ENCODE measurements around the gene KIAA1671.
A peak's percentile ranks its signal among the peaks of the same experiment; 100 is the strongest.
"Not testable (repeated sequence)": the region's sequence is repeated elsewhere in the genome, so short reads cannot be mapped to it uniquely, and the experiment has no call there.

The KIAA1671 gene

GRCh38 chr22:25213221-25213620, 260.7 kb downstream of the KIAA1671 start:
- no peaks in the 10 kb centered on the region for H3K9me3 ChIP-seq (ENCODE audit: control insufficient read depth, insufficient read depth, low read length)
- H3K27me3 ChIP-seq (ENCODE audit: control insufficient read depth, insufficient read depth, low read length): no peaks in the 10 kb centered on the region
- H3K9ac ChIP-seq (ENCODE audit: low read depth, low read length): no peak overlapping the region
- no peak overlapping the region for H3K4me3 ChIP-seq (ENCODE audit: low read depth, low read length)
- no peaks in the 10 kb centered on the region for H3K36me3 ChIP-seq (ENCODE audit: control insufficient read depth, insufficient read depth, low read length)
- no peaks in the 10 kb centered on the region for H3K4me1 ChIP-seq (ENCODE audit: control insufficient read depth, insufficient read depth, low read length)

GRCh38 chr22:25216230-25216629, 263.7 kb downstream of the KIAA1671 start:
- Histone ChIP-seq H3K9ac (ENCODE audit: low read depth, low read length) (no peak overlapping the region), H3K9me3 (ENCODE audit: control insufficient read depth, insufficient read depth, low read length) (no peaks in the 10 kb centered on the region), H3K4me3 (ENCODE audit: low read depth, low read length) (no peak overlapping the region), H3K27me3 (ENCODE audit: control insufficient read depth, insufficient read depth, low read length) (no peaks in the 10 kb centered on the region), H3K36me3 (ENCODE audit: control insufficient read depth, insufficient read depth, low read length) (no peaks in the 10 kb centered on the region), H3K4me1 (ENCODE audit: control insufficient read depth, insufficient read depth, low read length) (no peaks in the 10 kb centered on the region)

- Histone ChIP-seq H3K9me3 (ENCODE audit: control insufficient read depth, insufficient read depth, low read length) (no peaks in the 10 kb centered on the region), H3K9ac (ENCODE audit: low read depth, low read length) (no peak within 1 kb of the TSS), H3K4me1 (ENCODE audit: control insufficient read depth, insufficient read depth, low read length) (no peaks in the 10 kb centered on the region), H3K27me3 (ENCODE audit: control insufficient read depth, insufficient read depth, low read length) (no peaks in the 10 kb centered on the region), H3K36me3 (ENCODE audit: control insufficient read depth, insufficient read depth, low read length) (no peaks in the 10 kb centered on the region), H3K4me3 (ENCODE audit: low read depth, low read length) (no peak within 1 kb of the TSS)
Observed at GRCh38 chr22:25219211-25219689, 266.7 kb downstream of the KIAA1671 start, which contains the start of gene CRYBB2. CRYBB2 (plus strand) TSS chr22:25219639; CDS start chr22:25221430, 1,791 bp downstream.

DNA sequence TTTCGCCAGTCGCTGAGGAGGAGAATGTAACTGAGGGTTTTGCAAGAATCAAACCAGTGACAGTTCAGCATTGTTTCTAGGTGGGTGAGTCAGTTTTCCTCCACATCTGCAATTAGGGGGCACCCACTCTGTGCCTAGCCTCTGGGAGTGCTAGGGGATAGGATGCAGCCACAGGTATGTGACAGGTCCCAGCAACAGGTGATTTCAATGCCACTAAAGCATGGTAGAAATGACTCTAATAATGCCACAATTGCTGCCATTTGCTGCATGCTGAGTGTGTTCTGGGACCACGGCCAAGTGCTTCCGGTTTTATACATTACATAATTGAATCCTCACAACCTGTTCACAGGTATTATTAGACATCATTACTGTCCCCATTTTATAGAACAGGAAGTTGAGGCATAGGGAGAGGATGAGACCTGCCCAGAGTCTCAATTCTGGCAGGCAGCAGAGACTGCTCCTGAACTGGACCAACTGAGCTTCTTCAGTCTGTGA, 267.5 kb downstream of the KIAA1671 start:
- no peak overlapping the region for H3K9ac ChIP-seq (ENCODE audit: low read depth, low read length)
- no peaks in the 10 kb centered on the region for H3K27me3 ChIP-seq (ENCODE audit: control insufficient read depth, insufficient read depth, low read length)
- no peaks in the 10 kb centered on the region for H3K36me3 ChIP-seq (ENCODE audit: control insufficient read depth, insufficient read depth, low read length)
- no peaks in the 10 kb centered on the region for H3K4me1 ChIP-seq (ENCODE audit: control insufficient read depth, insufficient read depth, low read length)
- H3K4me3 ChIP-seq (ENCODE audit: low read depth, low read length): no peak overlapping the region
- H3K9me3 ChIP-seq (ENCODE audit: control insufficient read depth, insufficient read depth, low read length): no peaks in the 10 kb centered on the region

- Histone ChIP-seq H3K4me3 (ENCODE audit: low read depth, low read length) (no peak overlapping the region), H3K9ac (ENCODE audit: low read depth, low read length) (no peak overlapping the region), H3K4me1 (ENCODE audit: control insufficient read depth, insufficient read depth, low read length) (no peaks in the 10 kb centered on the region), H3K27me3 (ENCODE audit: control insufficient read depth, insufficient read depth, low read length) (no peaks in the 10 kb centered on the region), H3K9me3 (ENCODE audit: control insufficient read depth, insufficient read depth, low read length) (no peaks in the 10 kb centered on the region), H3K36me3 (ENCODE audit: control insufficient read depth, insufficient read depth, low read length) (no peaks in the 10 kb centered on the region)
Observed at GRCh38 chr22:25221790-25222189, 269.3 kb downstream of the KIAA1671 start.

GRCh38 chr22:25223269-25223850, 270.8 kb downstream of the KIAA1671 start:
- no peak overlapping the region for H3K9ac ChIP-seq (ENCODE audit: low read depth, low read length)
- no peaks in the 10 kb centered on the region for H3K36me3 ChIP-seq (ENCODE audit: control insufficient read depth, insufficient read depth, low read length)
- H3K9me3 ChIP-seq (ENCODE audit: control insufficient read depth, insufficient read depth, low read length): no peaks in the 10 kb centered on the region
- no peak overlapping the region for H3K4me3 ChIP-seq (ENCODE audit: low read depth, low read length)
- no peaks in the 10 kb centered on the region for H3K27me3 ChIP-seq (ENCODE audit: control insufficient read depth, insufficient read depth, low read length)
- H3K4me1 ChIP-seq (ENCODE audit: control insufficient read depth, insufficient read depth, low read length): no peaks in the 10 kb centered on the region

GRCh38 chr22:25228822-25229221, 276.3 kb downstream of the KIAA1671 start:
- Histone ChIP-seq H3K9me3 (ENCODE audit: control insufficient read depth, insufficient read depth, low read length) (no peaks in the 10 kb centered on the region), H3K27me3 (ENCODE audit: control insufficient read depth, insufficient read depth, low read length) (no peaks in the 10 kb centered on the region), H3K36me3 (ENCODE audit: control insufficient read depth, insufficient read depth, low read length) (no peaks in the 10 kb centered on the region), H3K4me1 (ENCODE audit: control insufficient read depth, insufficient read depth, low read length) (no peaks in the 10 kb centered on the region), H3K9ac (ENCODE audit: low read depth, low read length) (no peak overlapping the region), H3K4me3 (ENCODE audit: low read depth, low read length) (no peak overlapping the region)

GRCh38 chr22:25230760-25231159, 278.2 kb downstream of the KIAA1671 start:
- not testable (repeated sequence) for H3K9me3 ChIP-seq (ENCODE audit: control insufficient read depth, insufficient read depth, low read length)

GRCh38 chr22:25232301-25232700, 279.8 kb downstream of the KIAA1671 start:
- Histone ChIP-seq H3K4me3 (ENCODE audit: low read depth, low read length) (no peak overlapping the region), H3K9ac (ENCODE audit: low read depth, low read length) (no peak overlapping the region), H3K4me1 (ENCODE audit: control insufficient read depth, insufficient read depth, low read length) (no peaks in the 10 kb centered on the region), H3K9me3 (ENCODE audit: control insufficient read depth, insufficient read depth, low read length) (no peaks in the 10 kb centered on the region), H3K36me3 (ENCODE audit: control insufficient read depth, insufficient read depth, low read length) (no peaks in the 10 kb centered on the region), H3K27me3 (ENCODE audit: control insufficient read depth, insufficient read depth, low read length) (no peaks in the 10 kb centered on the region)

More at GRCh38 chr22:25230760-25231159, 278.2 kb downstream of the KIAA1671 start:
- not testable (repeated sequence) for H3K36me3 ChIP-seq (ENCODE audit: control insufficient read depth, insufficient read depth, low read length); H3K27me3 ChIP-seq (ENCODE audit: control insufficient read depth, insufficient read depth, low read length); H3K4me1 ChIP-seq (ENCODE audit: control insufficient read depth, insufficient read depth, low read length); H3K4me3 ChIP-seq (ENCODE audit: low read depth, low read length); H3K9ac ChIP-seq (ENCODE audit: low read depth, low read length)

DNA sequence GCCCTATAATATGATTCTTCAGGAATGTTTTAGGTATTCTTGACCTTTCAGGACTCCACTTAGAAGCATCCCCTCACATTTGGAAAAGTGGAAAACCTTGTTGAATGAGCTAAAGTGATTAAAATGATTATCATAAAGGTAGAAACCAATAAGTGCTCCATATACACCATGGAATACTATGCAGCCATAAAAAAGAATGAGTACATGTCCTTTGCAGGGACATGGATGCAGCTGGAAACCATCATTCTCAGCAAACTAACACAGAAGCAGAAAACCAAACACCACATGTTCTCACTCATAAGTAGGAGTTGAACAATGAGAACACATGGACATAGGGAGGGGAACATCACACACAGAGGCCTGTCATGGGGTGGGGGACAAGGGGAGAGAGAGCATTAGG, 281.2 kb downstream of the KIAA1671 start:
- H3K9me3 ChIP-seq (ENCODE audit: control insufficient read depth, insufficient read depth, low read length); H3K27me3 ChIP-seq (ENCODE audit: control insufficient read depth, insufficient read depth, low read length); H3K4me1 ChIP-seq (ENCODE audit: control insufficient read depth, insufficient read depth, low read length): not testable (repeated sequence)

DNA sequence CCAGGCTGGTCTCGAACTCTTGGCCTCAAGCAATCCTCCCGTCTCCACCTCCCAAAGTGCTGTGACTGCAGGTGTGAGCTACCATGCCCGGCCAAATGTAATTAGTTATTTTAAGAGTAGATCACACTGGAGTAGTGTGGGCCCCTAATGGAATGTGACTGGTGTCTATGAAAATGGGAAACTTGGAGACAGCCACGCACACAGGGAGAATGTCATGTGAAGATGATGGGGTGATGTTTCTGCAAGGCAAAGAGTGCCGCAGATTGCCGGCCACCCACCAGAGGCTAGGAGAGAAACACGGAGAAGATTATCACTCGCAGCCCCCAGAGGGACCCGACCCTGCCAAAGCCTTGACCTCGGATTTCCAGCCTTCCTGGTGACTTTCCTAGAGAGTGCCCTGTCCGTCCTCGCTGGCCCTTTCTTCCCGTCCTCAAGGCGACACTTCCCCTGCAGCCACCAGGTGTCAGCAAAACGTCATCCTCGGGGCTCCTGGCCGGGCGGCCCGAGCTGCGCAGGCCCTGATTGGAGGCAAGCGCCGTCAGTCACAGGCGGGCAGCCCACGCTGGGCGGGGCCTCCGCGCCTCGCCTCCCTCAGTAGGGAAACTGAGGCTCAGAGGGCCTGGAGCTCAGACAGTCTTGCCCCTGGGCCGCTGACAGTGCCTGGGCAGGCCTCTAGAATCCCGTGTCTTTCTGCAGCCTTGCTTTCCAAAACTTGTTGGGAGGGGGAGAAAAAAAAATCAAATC, 283.2 kb downstream of the KIAA1671 start:
- H3K4me3 ChIP-seq (ENCODE audit: low read depth, low read length): peak overlapping the region; percentile 13
- no peaks in the 10 kb centered on the region for H3K4me1 ChIP-seq (ENCODE audit: control insufficient read depth, insufficient read depth, low read length)
- H3K36me3 ChIP-seq (ENCODE audit: control insufficient read depth, insufficient read depth, low read length): no peaks in the 10 kb centered on the region
- H3K27me3 ChIP-seq (ENCODE audit: control insufficient read depth, insufficient read depth, low read length): no peaks in the 10 kb centered on the region
- no peak overlapping the region for H3K9ac ChIP-seq (ENCODE audit: low read depth, low read length)
- H3K9me3 ChIP-seq (ENCODE audit: control insufficient read depth, insufficient read depth, low read length): no peaks in the 10 kb centered on the region

More for the DNA sequence above, 281.2 kb downstream of the KIAA1671 start:
- not testable (repeated sequence) for H3K9ac ChIP-seq (ENCODE audit: low read depth, low read length); H3K4me3 ChIP-seq (ENCODE audit: low read depth, low read length); H3K36me3 ChIP-seq (ENCODE audit: control insufficient read depth, insufficient read depth, low read length)

- Histone ChIP-seq H3K9ac (ENCODE audit: low read depth, low read length) (no peak overlapping the region), H3K4me3 (ENCODE audit: low read depth, low read length) (peak overlapping the region; percentile 13), H3K9me3 (ENCODE audit: control insufficient read depth, insufficient read depth, low read length) (no peaks in the 10 kb centered on the region), H3K36me3 (ENCODE audit: control insufficient read depth, insufficient read depth, low read length) (no peaks in the 10 kb centered on the region), H3K4me1 (ENCODE audit: control insufficient read depth, insufficient read depth, low read length) (no peaks in the 10 kb centered on the region), H3K27me3 (ENCODE audit: control insufficient read depth, insufficient read depth, low read length) (no peaks in the 10 kb centered on the region)
Observed at GRCh38 chr22:25236417-25236816, 283.9 kb downstream of the KIAA1671 start.
